HEK293 (cell line): ENCODE data around the gene PHETA1.

ENCODE experiments used
- CTCF ChIA-PET: fragments of 350-600 bp; formaldehyde crosslinking; extraction: SDS; loops from one replicate; lab custom pipeline; 2021; ENCODE audit warnings: antibody characterized with exemption; lab: Yijun Ruan, JAX
- POLR2A ChIA-PET: fragments of 300-600 bp; formaldehyde crosslinking; extraction: SDS; loops from one replicate; lab custom pipeline; 2020; ENCODE audit warnings: antibody characterized with exemption, inconsistent platforms; lab: Yijun Ruan, JAX
- H3K27ac ChIP-seq: fragments of 200-500 bp; sonication (Bioruptor generic); 2 replicates; pipeline ENCODE4 v1.5.1; 2014; ENCODE audit warnings: low read depth, low read length, control low read depth, inconsistent platforms; ENCODE audit errors: extremely low read depth
- H3K36me3 ChIP-seq, 2 experiments: fragments of 200-500 bp in 1 of 2; sonication (Bioruptor generic) in 1 of 2; 1 replicate in 1 of 2; 2 replicates in 1 of 2; pipeline ENCODE4 v1.5.1; 2014 to 2017; ENCODE audit warnings: inconsistent platforms in 2 of 2, low read length in 2 of 2; ENCODE audit not compliant: control insufficient read depth in 2 of 2, insufficient read depth in 1 of 2
- H3K4me1 ChIP-seq: fragments of 200-500 bp; sonication (Bioruptor generic); 2 replicates; pipeline ENCODE4 v1.5.1; 2014; ENCODE audit warnings: mild to moderate bottlenecking, low read length, inconsistent platforms; ENCODE audit not compliant: control insufficient read depth, insufficient read depth
- H3K4me3 ChIP-seq: 2 replicates; pipeline ENCODE4 v1.5.1; 2011; ENCODE audit warnings: low read depth, mild to moderate bottlenecking, control low read depth, low read length, moderate library complexity
- H3K9me3 ChIP-seq: fragments of 200-500 bp; sonication (Bioruptor generic); 2 replicates; pipeline ENCODE4 v1.5.1; 2014; ENCODE audit warnings: low read depth, low read length, inconsistent platforms; ENCODE audit not compliant: control insufficient read depth, insufficient read depth
- HOXC10 ChIP-seq: sonication (generic); formaldehyde crosslinking; IDR thresholded peaks from 2 replicates; pipeline ENCODE4 v1.8.1; 2023; ENCODE audit warnings: mild to moderate bottlenecking, missing genetic modification reagents
- KLF7 ChIP-seq: fragments of 450-650 bp; formaldehyde crosslinking; IDR thresholded peaks from 2 replicates; pipeline ENCODE4 v1.5.1; 2016; ENCODE audit warnings: missing biosample characterization, missing genetic modification characterization, borderline replicate concordance
- KLF9 ChIP-seq: fragments of 450-650 bp; formaldehyde crosslinking; IDR thresholded peaks from 2 replicates; pipeline ENCODE4 v1.5.1; 2016; ENCODE audit warnings: missing biosample characterization, missing genetic modification characterization, low read depth
- PRDM4 ChIP-seq: fragments of 450-650 bp; formaldehyde crosslinking; IDR thresholded peaks from 2 replicates; pipeline ENCODE4 v1.5.1; 2017; ENCODE audit warnings: missing biosample characterization, missing genetic modification characterization
- ZBTB1 ChIP-seq: fragments of 450-650 bp; formaldehyde crosslinking; IDR thresholded peaks from 2 replicates; pipeline ENCODE4 v1.5.1; 2016; ENCODE audit warnings: missing biosample characterization, missing genetic modification characterization
- ZBTB17 ChIP-seq: fragments of 450-650 bp; formaldehyde crosslinking; IDR thresholded peaks from 2 replicates; pipeline ENCODE4 v1.5.1; 2016; ENCODE audit warnings: missing biosample characterization, missing genetic modification characterization
- ZBTB6 ChIP-seq: fragments of 450-650 bp; formaldehyde crosslinking; IDR thresholded peaks from 2 replicates; pipeline ENCODE4 v1.5.1; 2017; ENCODE audit warnings: missing biosample characterization, missing genetic modification characterization
- ZBTB7A ChIP-seq: fragments of 450-650 bp; formaldehyde crosslinking; IDR thresholded peaks from 2 replicates; pipeline ENCODE4 v1.5.1; 2016; ENCODE audit warnings: low read depth, missing biosample characterization, missing genetic modification characterization
- ZFP69B ChIP-seq: fragments of 450-650 bp; formaldehyde crosslinking; IDR thresholded peaks from 2 replicates; pipeline ENCODE4 v1.5.1; 2016; ENCODE audit warnings: missing biosample characterization, missing genetic modification characterization
- ZIC2 ChIP-seq: fragments of 450-650 bp; formaldehyde crosslinking; IDR thresholded peaks from 2 replicates; pipeline ENCODE4 v1.5.1; 2016; ENCODE audit warnings: missing biosample characterization, missing genetic modification characterization
- ZNF121 ChIP-seq: fragments of 450-650 bp; formaldehyde crosslinking; IDR thresholded peaks from 2 replicates; pipeline ENCODE4 v1.5.1; 2016; ENCODE audit warnings: missing biosample characterization, missing genetic modification characterization
- ZNF155 ChIP-seq: fragments of 450-650 bp; formaldehyde crosslinking; IDR thresholded peaks from 2 replicates; pipeline ENCODE4 v1.5.1; 2016; ENCODE audit warnings: missing biosample characterization, missing genetic modification characterization
- ZNF157 ChIP-seq: fragments of 450-650 bp; formaldehyde crosslinking; IDR thresholded peaks from 2 replicates; pipeline ENCODE4 v1.5.1; 2016; ENCODE audit warnings: missing biosample characterization, missing genetic modification characterization
- ZNF174 ChIP-seq: fragments of 450-650 bp; formaldehyde crosslinking; IDR thresholded peaks from 2 replicates; pipeline ENCODE4 v1.5.0; 2017; ENCODE audit warnings: missing biosample characterization, mild to moderate bottlenecking, missing genetic modification characterization
- ZNF221 ChIP-seq: fragments of 450-650 bp; formaldehyde crosslinking; IDR thresholded peaks from 2 replicates; pipeline ENCODE4 v1.5.1; 2017; ENCODE audit warnings: missing biosample characterization, missing genetic modification characterization, borderline replicate concordance
- ZNF239 ChIP-seq: fragments of 450-650 bp; formaldehyde crosslinking; IDR thresholded peaks from 2 replicates; pipeline ENCODE4 v1.5.1; 2016; ENCODE audit warnings: missing biosample characterization, missing genetic modification characterization
- ZNF274 ChIP-seq, 2 experiments: fragments of 200-500 bp in 1 of 2; fragments of 450-650 bp in 1 of 2; sonication (Bioruptor generic) in 1 of 2; formaldehyde crosslinking in 1 of 2; IDR thresholded peaks; 2 replicates each; pipeline versions ENCODE4 v1.5.1 to v1.6.1; 2014 to 2016; ENCODE audit warnings: borderline replicate concordance in 1 of 2, inconsistent platforms in 1 of 2, low read length in 1 of 2, missing biosample characterization in 1 of 2, missing genetic modification characterization in 1 of 2
- ZNF324 ChIP-seq: fragments of 450-650 bp; formaldehyde crosslinking; IDR thresholded peaks from 2 replicates; pipeline ENCODE4 v1.5.1; 2016; ENCODE audit warnings: missing biosample characterization, missing genetic modification characterization
- ZNF335 ChIP-seq: fragments of 450-650 bp; formaldehyde crosslinking; conservative IDR thresholded peaks from 2 replicates; pipeline ENCODE4 v1.5.1; 2016; ENCODE audit warnings: missing biosample characterization, missing genetic modification characterization
- ZNF362 ChIP-seq: fragments of 450-650 bp; formaldehyde crosslinking; IDR thresholded peaks from 2 replicates; pipeline ENCODE4 v1.5.1; 2016; ENCODE audit warnings: missing biosample characterization, missing genetic modification characterization
- ZNF394 ChIP-seq: fragments of 450-650 bp; formaldehyde crosslinking; IDR thresholded peaks from 2 replicates; pipeline ENCODE4 v1.5.1; 2016; ENCODE audit warnings: missing biosample characterization, missing genetic modification characterization, mild to moderate bottlenecking, moderate library complexity, borderline replicate concordance
- ZNF416 ChIP-seq: fragments of 450-650 bp; formaldehyde crosslinking; IDR thresholded peaks from 2 replicates; pipeline ENCODE4 v1.5.1; 2016; ENCODE audit warnings: missing biosample characterization, missing genetic modification characterization
- ZNF510 ChIP-seq: fragments of 450-650 bp; formaldehyde crosslinking; IDR thresholded peaks from 2 replicates; pipeline ENCODE4 v1.5.1; 2018; ENCODE audit warnings: mild to moderate bottlenecking, missing genetic modification characterization, missing biosample characterization; ENCODE audit not compliant: insufficient replicate concordance
- ZNF514 ChIP-seq: fragments of 450-650 bp; formaldehyde crosslinking; IDR thresholded peaks from 2 replicates; pipeline ENCODE4 v1.5.1; 2016; ENCODE audit warnings: missing biosample characterization, missing genetic modification characterization
- ZNF639 ChIP-seq: fragments of 450-650 bp; formaldehyde crosslinking; IDR thresholded peaks from 2 replicates; pipeline ENCODE4 v1.5.1; 2016; ENCODE audit warnings: missing biosample characterization, missing genetic modification characterization
- ZNF658 ChIP-seq: fragments of 450-650 bp; formaldehyde crosslinking; IDR thresholded peaks from 2 replicates; pipeline ENCODE4; 2016; ENCODE audit warnings: missing biosample characterization, missing genetic modification characterization
- ZNF776 ChIP-seq: fragments of 450-650 bp; formaldehyde crosslinking; IDR thresholded peaks from 2 replicates; pipeline ENCODE4 v1.5.0; 2017; ENCODE audit warnings: missing biosample characterization, missing genetic modification characterization, borderline replicate concordance

PHETA1 gene

GRCh38 chr12:111344254-111344875, 24.5 kb downstream of the PHETA1 start (continued):
- no peak for TF ChIP-seq ZNF324 (tag by site-specific recombination)

GRCh38 chr12:111343181-111343580, 25.7 kb downstream of the PHETA1 start:
- ChIA-PET CTCF (interaction anchor here (0.7 to 0.8 kb wide), 2 partner anchors 20 to 384 kb away, joined by 3 read pairs; no protein-coding TSS in a partner anchor), POLR2A (no interaction called here)
- TF ChIP-seq ZBTB1 (tag by site-specific recombination): no peak
- TF ChIP-seq ZNF157: no peak
- no peak for TF ChIP-seq ZNF639
- TF ChIP-seq ZNF658: no peak
- no peak for TF ChIP-seq PRDM4 (tag by site-specific recombination)
- no peak for TF ChIP-seq ZNF274 (IDR thresholded peaks at IDR 0.05; ENCODE audit: low read length)
- TF ChIP-seq ZNF274 (tag by site-specific recombination; IDR thresholded peaks at IDR 0.05; ENCODE audit: borderline replicate concordance): no peak
- TF ChIP-seq ZNF362 (tag by site-specific recombination): no peak
- TF ChIP-seq ZNF221 (tag by site-specific recombination): no peak
- TF ChIP-seq HOXC10 (CRISPR knock-in tag): no peak
- no peak for TF ChIP-seq ZFP69B (tag by site-specific recombination)
- no peak for TF ChIP-seq ZNF776
- TF ChIP-seq ZIC2 (tag by site-specific recombination): no peak
- no peak for TF ChIP-seq ZNF416
- no peak overlapping the region for H3K4me3 ChIP-seq
- no peak overlapping the region for H3K27ac ChIP-seq
- H3K36me3 ChIP-seq: peaks cover 0 to 7% of the 10 kb centered on the region in 2 experiments; a peak in 1 of 3 replicates
- H3K9me3 ChIP-seq: no peaks in the 10 kb centered on the region
- H3K4me1 ChIP-seq: no peaks in the 10 kb centered on the region

GRCh38 chr12:111342376-111342775, 26.5 kb downstream of the PHETA1 start:
- H3K4me1 ChIP-seq: no peaks in the 10 kb centered on the region
- TF ChIP-seq ZNF121 (no peak), ZNF394 (no peak), ZNF335 (tag by site-specific recombination) (no peak), ZNF514 (tag by site-specific recombination) (no peak), KLF9 (no peak), ZBTB7A (tag by site-specific recombination) (no peak), KLF7 (tag by site-specific recombination) (no peak), ZBTB6 (tag by site-specific recombination) (no peak), ZNF324 (tag by site-specific recombination) (no peak), ZNF174 (tag by site-specific recombination) (no peak), ZBTB17 (tag by site-specific recombination) (no peak), ZNF155 (tag by site-specific recombination) (no peak), ZNF239 (tag by site-specific recombination) (no peak), ZNF510 (tag by site-specific recombination) (no peak)
- POLR2A ChIA-PET: interaction anchor here (0.6 kb wide), 1 partner anchor 1666 kb away, joined by 5 read pairs; no protein-coding TSS in a partner anchor
- CTCF ChIA-PET: interaction anchor here (0.6 to 0.8 kb wide), 2 partner anchors 178 to 383 kb away, joined by 3 read pairs; no protein-coding TSS in a partner anchor
- H3K27ac ChIP-seq: no peak overlapping the region
- H3K4me3 ChIP-seq: no peak overlapping the region
- H3K9me3 ChIP-seq: no peaks in the 10 kb centered on the region
- H3K36me3 ChIP-seq: no peaks in the 10 kb centered on the region
